ENCODE results near the gene PLCXD1. TPM values are rescaled to one million over a fixed set of nuclear protein-coding genes. Genes with fewer than 3 reads are reported as not detected.

Gene PLCXD1, protein sequence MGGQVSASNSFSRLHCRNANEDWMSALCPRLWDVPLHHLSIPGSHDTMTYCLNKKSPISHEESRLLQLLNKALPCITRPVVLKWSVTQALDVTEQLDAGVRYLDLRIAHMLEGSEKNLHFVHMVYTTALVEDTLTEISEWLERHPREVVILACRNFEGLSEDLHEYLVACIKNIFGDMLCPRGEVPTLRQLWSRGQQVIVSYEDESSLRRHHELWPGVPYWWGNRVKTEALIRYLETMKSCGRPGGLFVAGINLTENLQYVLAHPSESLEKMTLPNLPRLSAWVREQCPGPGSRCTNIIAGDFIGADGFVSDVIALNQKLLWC
- 19.0 to 34.6 TPM (median 31.3 TPM) in 5 replicates for total RNA-seq (2022; extraction: Qiagen RNA extraction; ENCODE audit: low read depth)

GRCh38 chrX:281166-281999 lies at the start of gene PLCXD1:
PLCXD1 (plus strand) TSS chrX:281381; CDS start chrX:284188, 2,807 bp downstream.

DNA sequence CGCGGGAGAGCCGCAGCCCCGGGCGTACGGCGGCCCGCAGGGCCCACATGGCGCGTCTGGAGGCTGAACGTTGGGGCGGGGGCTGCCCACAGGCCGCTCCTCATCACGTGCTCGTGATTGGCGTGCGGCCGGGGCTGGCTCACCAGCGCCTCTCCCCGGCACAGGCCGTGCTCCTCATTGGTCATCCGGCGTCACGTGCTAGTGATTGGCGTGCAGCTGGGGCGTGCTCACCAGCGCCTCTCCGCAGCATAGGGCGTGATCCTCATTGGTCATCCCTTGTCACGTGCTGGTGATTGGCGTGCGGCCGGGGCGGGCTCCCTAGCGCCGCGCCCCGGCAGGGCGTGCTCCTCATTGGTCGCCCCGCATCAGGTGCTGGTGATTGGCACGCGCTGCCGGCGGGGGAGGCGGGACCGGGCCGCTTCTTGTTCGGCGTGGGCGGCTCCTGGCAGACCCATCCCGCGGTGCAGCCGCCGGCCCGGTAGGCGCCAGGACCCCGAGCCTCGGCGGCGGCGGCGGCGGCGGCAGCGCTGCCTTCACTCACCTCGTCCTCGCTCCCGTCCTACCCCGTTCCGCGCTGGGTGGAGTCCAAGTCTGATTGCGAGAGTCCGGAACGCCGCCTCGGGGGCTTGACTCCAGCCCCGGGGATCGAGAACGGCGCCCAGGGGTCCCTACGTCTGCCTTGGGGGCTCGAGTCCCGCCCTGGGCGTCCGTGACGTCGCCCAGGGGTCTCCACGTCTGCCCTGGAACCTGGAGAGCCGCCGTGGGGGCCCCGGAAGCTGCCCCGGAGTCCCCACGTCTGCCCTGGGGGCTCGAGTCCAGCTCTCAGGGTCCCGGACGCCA lies 37.8 kb downstream of the PLCXD1 start, which contains the start of gene GTPBP6:
TSS of gene GTPBP6 (minus strand) at position 58 of the 840 bp plus-strand sequence. CDS start at position 49, 9 bp downstream.

Other genes with a start within 250 kb of the PLCXD1 start
- 27.1 to 59.5 TPM (median 54.6 TPM) in 5 replicates for gene GTPBP6, start 37.4 kb downstream of the PLCXD1 start, total RNA-seq (2022; extraction: Qiagen RNA extraction; ENCODE audit: low read depth)
- 12.3 to 32.6 TPM (median 25.0 TPM) in 5 replicates for gene PPP2R3B, start 105.5 kb downstream of the PLCXD1 start, total RNA-seq (2022; extraction: Qiagen RNA extraction; ENCODE audit: low read depth)